Neutrophil (primary cell): ENCODE results near the gene STOML1.

Experiments used
- H3K27ac ChIP-seq: fragments of 200-600 bp; sonication (generic); 2 replicates; pipeline ENCODE4 v1.5.1; 2016; ENCODE audit warnings: mild to moderate bottlenecking, moderate library complexity
- H3K27me3 ChIP-seq: fragments of 200-600 bp; sonication (generic); 2 replicates; pipeline ENCODE4 v1.6.0; 2016; ENCODE audit warnings: mild to moderate bottlenecking
- H3K36me3 ChIP-seq: fragments of 200-600 bp; sonication (generic); 2 replicates; pipeline ENCODE4 v1.5.1; 2017
- H3K4me1 ChIP-seq, 2 experiments: fragments of 200-600 bp in 1 of 2; sonication (generic) in 1 of 2; 1 replicate in 1 of 2; 2 replicates in 1 of 2; pipeline versions ENCODE4 v1.5.1 to v1.6.1; 2013 to 2016; ENCODE audit warnings: low read depth in 1 of 2, low read length in 1 of 2, mild to moderate bottlenecking in 1 of 2, moderate library complexity in 1 of 2; ENCODE audit not compliant: control insufficient read depth in 1 of 2, insufficient read depth in 1 of 2
- H3K4me3 ChIP-seq, 2 experiments: fragments of 200-600 bp in 1 of 2; sonication (generic) in 1 of 2; 1 replicate in 1 of 2; 2 replicates in 1 of 2; pipeline ENCODE4 v1.5.1; 2013 to 2016; ENCODE audit warnings: low read depth in 1 of 2, low read length in 1 of 2, mild to moderate bottlenecking in 1 of 2, moderate library complexity in 1 of 2
- H3K9me3 ChIP-seq: fragments of 200-600 bp; sonication (generic); 2 replicates; pipeline ENCODE4 v1.5.1; 2016
- CTCF ChIP-seq: fragments of 200-600 bp; sonication (generic); IDR thresholded peaks from 2 replicates; pipeline ENCODE4 v1.5.1; 2016; ENCODE audit warnings: antibody characterized with exemption

STOML1 gene

GRCh38 chr15:73992594-73992898, 451 bp upstream of the STOML1 start:
- no peaks in the 10 kb centered on the region for H3K27me3 ChIP-seq
- peaks cover 58% of the 10 kb centered on the region in 2 experiments for H3K4me1 ChIP-seq
- H3K9me3 ChIP-seq: no peaks in the 10 kb centered on the region
- peak overlapping the region; percentile 91 for H3K27ac ChIP-seq
- peak overlapping the region; percentile 80 to 97 for H3K4me3 ChIP-seq
- TF ChIP-seq CTCF: no peak
- H3K36me3 ChIP-seq: no peaks in the 10 kb centered on the region

- H3K9me3 ChIP-seq: no peaks in the 10 kb centered on the region
- H3K4me1 ChIP-seq: peaks cover 45% of the 10 kb centered on the region in 2 experiments
- no peaks in the 10 kb centered on the region for H3K36me3 ChIP-seq
- no peaks in the 10 kb centered on the region for H3K27me3 ChIP-seq
- H3K27ac ChIP-seq: peak overlapping the region; percentile 91
- H3K4me3 ChIP-seq: peak overlapping the region; percentile 80 to 97
- TF ChIP-seq CTCF: no peak
These were observed 835 bp downstream of the STOML1 start for GRCh38 chr15:73991260-73991659.

GRCh38 chr15:73990250-73991005, 1.7 kb downstream of the STOML1 start:
- TF ChIP-seq CTCF: no peak
- Histone ChIP-seq H3K4me3 (no peak overlapping the region), H3K27me3 (no peaks in the 10 kb centered on the region), H3K36me3 (no peaks in the 10 kb centered on the region), H3K9me3 (no peaks in the 10 kb centered on the region), H3K27ac (no peak overlapping the region), H3K4me1 (peaks cover 37% of the 10 kb centered on the region in 2 experiments)

- H3K4me3 ChIP-seq: no peak overlapping the region
- TF ChIP-seq CTCF: no peak
- H3K4me1 ChIP-seq: peaks cover 38 to 42% of the 10 kb centered on the region in 2 experiments
- H3K27me3 ChIP-seq: no peaks in the 10 kb centered on the region
- no peaks in the 10 kb centered on the region for H3K36me3 ChIP-seq
- no peak overlapping the region for H3K27ac ChIP-seq
- H3K9me3 ChIP-seq: no peaks in the 10 kb centered on the region
These were observed 2.9 kb downstream of the STOML1 start for GRCh38 chr15:73989001-73989798.

- H3K36me3 ChIP-seq: no peaks in the 10 kb centered on the region
- no peaks in the 10 kb centered on the region for H3K9me3 ChIP-seq
- TF ChIP-seq CTCF: no peak
- H3K27me3 ChIP-seq: no peaks in the 10 kb centered on the region
- no peak overlapping the region for H3K27ac ChIP-seq
- H3K4me1 ChIP-seq: peaks cover 31 to 36% of the 10 kb centered on the region in 2 experiments
- no peak overlapping the region for H3K4me3 ChIP-seq
These were observed 3.6 kb downstream of the STOML1 start for GRCh38 chr15:73988445-73988969.
